NCI-H1092 (cell line): Measurements from ENCODE around the gene SLC12A6.
"Not testable (repeated sequence)": the region's sequence is repeated elsewhere in the genome, so short reads cannot be mapped to it uniquely, and the experiment has no call there.

Experiments used
- DNase-seq: peaks from one replicate; lab custom pipeline; 2025; lab: John Stamatoyannopoulos, UW

Gene SLC12A6

DNA sequence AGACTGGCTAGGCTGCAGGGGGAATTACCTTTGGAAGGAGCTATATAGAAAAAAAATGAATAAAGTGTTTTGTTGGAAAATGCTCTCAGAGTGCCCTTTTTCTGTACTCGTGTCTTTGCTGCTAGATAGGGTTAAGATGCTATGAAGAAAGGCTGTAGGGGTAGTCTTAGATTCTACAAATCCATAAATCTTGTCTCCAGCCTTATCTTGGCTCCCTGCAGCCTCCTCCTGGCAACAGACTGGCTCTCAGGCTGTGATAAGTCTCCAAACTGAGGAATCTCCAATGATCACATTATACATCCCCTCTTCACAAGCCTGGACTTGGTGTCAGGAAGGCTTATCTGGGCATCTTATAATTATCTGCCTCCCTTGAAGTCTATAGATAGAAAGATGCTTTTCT, 20.1 kb upstream of the SLC12A6 start:
- DNase-seq, result no peak

GRCh38 chr15:34355241-34355640, 17.7 kb upstream of the SLC12A6 start:
- no peak for DNase-seq

GRCh38 chr15:34354286-34354685, 16.7 kb upstream of the SLC12A6 start:
- no peak for DNase-seq

- DNase-seq, result no peak
These were observed 16.0 kb upstream of the SLC12A6 start for GRCh38 chr15:34353627-34354026.

- not testable (repeated sequence) for DNase-seq
These were observed 15.4 kb upstream of the SLC12A6 start for GRCh38 chr15:34352996-34353395.

DNA sequence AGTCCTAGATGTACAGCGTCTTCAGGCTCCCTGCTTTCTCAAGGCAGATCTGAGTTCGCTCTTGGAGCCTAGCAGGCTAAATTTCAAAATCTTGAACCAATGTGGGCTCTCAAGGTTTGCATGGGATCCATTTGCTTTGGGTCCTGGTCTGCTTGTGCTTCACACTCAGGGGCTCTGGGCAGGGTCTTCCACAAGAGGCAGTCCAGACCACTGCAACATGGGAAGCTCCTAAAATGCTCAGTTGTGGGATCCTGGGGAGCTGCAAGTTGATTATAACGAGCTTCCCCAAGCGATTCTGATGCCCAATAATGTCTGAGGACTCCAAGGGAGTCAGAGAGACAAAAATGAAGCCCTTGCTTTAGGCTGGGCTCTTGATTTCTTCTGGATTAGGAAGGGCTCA, 12.2 kb upstream of the SLC12A6 start:
- DNase-seq, result no peak

GRCh38 chr15:34348735-34349300, 11.2 kb upstream of the SLC12A6 start:
- no peak for DNase-seq

- no peak for DNase-seq
These were observed 10.5 kb upstream of the SLC12A6 start for GRCh38 chr15:34347951-34348638.

GRCh38 chr15:34342737-34343575, 5.4 kb upstream of the SLC12A6 start, which contains the start of the genes NOP10 and NUTM1:
NOP10 (minus strand) TSS chr15:34343136; CDS start chr15:34343073, 63 bp downstream.
NUTM1 (plus strand) TSS chr15:34343315; CDS start chr15:34343697, 382 bp downstream.
- peak; percentile 73 for DNase-seq

DNA sequence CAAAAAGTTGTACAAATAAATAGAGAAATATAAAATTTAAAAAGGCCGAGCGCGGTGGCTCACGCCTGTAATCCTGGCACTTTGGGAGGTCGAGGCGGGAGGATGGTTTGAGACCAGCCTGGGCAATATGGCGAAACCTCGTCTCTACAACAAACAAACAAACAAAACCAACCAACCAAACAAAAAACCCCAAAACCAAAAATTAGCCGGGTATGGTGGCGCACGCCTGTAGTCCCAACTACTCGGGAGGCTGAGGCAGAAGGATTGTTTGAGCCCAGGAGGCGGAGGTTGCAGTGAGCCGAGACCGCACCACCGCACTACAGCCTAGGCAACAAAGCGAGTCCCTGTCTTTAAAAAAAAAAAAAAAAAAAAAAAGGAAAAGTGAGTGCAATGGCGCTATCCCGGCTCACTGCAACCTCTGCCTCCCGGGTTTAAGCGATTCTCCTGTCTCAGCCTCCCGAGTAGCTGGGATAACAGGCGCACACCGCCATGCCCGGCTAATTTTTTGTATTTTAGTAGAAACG, 4.7 kb upstream of the SLC12A6 start:
- DNase-seq, result not testable (repeated sequence)

DNA sequence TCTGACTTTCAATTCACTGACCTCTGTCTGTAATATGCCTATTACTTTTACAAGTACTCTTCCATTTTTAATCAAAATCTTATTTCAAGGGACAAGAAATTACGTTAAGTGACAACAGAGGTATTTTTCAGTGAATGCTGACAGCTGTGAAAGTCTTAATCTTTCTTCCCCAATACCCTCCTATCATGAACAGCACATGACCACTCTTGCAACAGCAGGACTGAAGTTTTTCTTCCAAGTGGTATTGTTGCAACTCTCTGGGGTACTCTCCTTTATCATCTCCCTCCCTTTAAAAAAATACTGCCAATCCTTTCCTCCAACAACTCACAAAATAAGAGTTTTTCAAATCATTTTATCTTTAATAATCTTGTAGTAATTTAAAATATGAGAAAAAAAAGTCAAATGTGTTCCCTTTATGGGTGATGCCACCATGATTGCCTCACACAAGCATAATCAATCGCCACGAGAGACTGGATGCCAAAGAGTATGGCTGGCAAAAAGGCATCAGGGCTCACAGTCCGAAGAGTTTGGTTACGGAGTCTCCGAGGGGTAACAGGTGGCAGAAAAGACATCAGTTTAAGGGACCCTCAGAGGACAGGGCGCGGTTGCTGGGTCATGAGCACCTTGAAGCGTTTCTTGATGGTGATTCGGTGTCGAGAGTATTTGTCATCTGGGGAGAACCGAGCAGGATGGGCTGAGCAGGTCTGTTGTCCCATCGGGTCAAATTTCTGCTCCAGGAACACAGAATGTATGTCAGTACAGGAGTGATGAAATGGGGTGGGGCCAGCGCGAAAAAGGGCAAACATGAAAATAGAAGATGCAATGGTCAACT, 4.0 kb upstream of the SLC12A6 start:
- no peak for DNase-seq

DNA sequence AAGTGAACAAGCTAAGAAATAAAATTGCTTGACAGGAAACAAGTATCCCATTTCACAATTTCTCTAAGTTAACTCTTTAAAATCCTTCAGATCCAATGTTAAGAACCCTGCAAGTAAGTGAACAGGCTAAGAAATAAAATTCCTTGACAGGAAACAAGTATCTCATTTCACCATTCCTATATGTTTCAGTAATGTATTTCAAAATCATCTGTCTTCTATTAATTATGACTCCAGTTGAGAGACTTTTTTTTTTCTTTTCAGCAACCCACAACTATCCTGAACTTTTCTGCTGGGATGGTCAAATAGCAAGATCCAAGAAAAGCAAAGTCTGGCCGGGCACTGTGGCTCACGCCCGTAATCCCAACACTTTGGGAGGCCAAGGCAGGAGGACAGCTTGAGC, 2.4 kb upstream of the SLC12A6 start:
- no peak for DNase-seq

GRCh38 chr15:34338347-34338746, 766 bp upstream of the SLC12A6 start:
- no peak for DNase-seq

GRCh38 chr15:34336991-34337556, 507 bp downstream of the SLC12A6 start:
- no peak for DNase-seq

DNA sequence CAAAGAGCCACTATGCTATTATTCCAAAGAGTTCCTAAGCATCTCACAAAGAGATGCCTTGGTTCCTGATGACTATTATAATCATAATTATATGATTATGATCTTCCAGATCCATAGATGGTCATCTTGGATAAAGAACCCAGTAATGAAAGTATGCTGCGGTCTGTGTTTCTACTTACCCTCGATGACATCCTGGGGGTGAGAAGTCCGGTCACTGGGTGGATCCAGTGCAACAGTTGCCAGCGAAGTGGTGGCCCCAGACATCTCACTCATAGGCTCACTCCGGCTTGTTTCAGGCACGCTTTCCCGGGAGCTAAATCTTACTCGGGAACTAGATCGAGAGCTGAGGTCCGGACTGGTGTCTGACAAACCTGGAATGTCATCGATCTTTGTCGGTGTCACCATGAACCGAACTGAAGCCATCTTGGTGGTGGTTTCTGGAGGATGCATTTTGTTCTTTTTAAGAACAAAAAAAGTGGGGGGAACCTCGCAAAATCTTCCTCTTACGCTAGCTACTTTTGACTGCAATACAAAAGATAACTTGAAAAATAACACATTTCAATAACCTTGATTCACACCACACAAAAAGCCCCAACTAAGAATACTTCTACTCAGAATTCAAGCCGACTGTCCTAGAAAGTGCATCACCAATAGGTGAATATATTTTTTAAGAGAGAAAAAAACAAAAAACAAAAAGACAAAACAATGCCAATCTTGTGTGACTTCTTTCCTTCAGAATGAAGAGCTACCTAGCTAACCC, 1.2 kb downstream of the SLC12A6 start:
- no peak for DNase-seq

DNA sequence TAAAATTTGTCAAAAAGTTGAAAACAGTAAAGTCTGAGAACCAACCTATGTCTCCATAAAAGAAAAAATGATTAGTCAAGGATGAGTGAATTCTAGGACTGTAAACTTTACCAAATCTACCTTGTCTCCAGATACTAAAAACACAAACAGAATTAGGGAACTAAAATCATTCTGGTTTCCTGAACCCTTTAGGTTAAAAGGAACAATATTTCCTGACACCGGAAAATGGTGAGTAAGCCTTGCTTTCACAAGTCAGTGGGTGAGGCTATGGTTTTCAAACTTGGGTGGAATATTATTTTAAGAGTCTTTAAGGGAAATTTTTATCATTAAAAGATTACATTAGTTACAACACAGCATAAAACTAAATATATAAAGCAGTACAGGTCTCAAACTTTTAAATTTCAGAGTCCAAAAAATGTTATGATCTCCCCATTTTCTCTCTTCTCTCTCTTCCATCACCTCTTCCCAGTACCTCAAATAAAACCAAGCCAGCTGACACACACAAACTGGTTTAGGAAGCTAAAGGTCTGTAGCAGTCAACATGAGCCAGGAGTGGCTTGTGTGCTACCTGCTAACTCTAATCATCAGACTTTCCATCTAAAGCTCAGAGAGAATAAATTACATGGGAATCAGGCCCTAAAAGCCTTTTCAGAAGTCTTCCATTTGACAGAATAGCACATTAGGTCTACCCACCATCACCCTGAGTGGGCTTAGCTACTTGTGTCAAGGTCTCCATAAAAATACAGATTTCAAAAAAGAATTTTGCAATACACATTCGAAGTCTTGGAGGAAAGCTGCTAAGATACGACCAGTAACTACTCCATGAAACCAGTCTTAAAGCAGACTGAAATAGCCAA, 2.2 kb downstream of the SLC12A6 start:
- DNase-seq, result no peak

GRCh38 chr15:34334672-34335071, 2.9 kb downstream of the SLC12A6 start:
- DNase-seq, result no peak

- DNase-seq, result no peak
These were observed 4.9 kb downstream of the SLC12A6 start for GRCh38 chr15:34332553-34333120.

- no peak for DNase-seq
These were observed 5.8 kb downstream of the SLC12A6 start for GRCh38 chr15:34331809-34332208.
